ENCODE data around the gene IL31RA.

IL31RA gene

GRCh38 chr5:55959208-55959607, 108.1 kb downstream of the IL31RA start:
- peaks cover 56% of the 10 kb centered on the region for H3K36me3 ChIP-seq
- H3K27me3 ChIP-seq, result no peaks in the 10 kb centered on the region
- H3K9me3 ChIP-seq, result no peaks in the 10 kb centered on the region
- H3K4me1 ChIP-seq, result no peaks in the 10 kb centered on the region
- no peak for DNase-seq
- TF ChIP-seq, protein P1, sequence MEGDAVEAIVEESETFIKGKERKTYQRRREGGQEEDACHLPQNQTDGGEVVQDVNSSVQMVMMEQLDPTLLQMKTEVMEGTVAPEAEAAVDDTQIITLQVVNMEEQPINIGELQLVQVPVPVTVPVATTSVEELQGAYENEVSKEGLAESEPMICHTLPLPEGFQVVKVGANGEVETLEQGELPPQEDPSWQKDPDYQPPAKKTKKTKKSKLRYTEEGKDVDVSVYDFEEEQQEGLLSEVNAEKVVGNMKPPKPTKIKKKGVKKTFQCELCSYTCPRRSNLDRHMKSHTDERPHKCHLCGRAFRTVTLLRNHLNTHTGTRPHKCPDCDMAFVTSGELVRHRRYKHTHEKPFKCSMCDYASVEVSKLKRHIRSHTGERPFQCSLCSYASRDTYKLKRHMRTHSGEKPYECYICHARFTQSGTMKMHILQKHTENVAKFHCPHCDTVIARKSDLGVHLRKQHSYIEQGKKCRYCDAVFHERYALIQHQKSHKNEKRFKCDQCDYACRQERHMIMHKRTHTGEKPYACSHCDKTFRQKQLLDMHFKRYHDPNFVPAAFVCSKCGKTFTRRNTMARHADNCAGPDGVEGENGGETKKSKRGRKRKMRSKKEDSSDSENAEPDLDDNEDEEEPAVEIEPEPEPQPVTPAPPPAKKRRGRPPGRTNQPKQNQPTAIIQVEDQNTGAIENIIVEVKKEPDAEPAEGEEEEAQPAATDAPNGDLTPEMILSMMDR (IDR thresholded peaks at IDR 0.05; ENCODE audit: low read depth, low read length), result no peak
- no peak overlapping the region for H3K4me3 ChIP-seq (ENCODE audit: low read depth, low read length)

DNA sequence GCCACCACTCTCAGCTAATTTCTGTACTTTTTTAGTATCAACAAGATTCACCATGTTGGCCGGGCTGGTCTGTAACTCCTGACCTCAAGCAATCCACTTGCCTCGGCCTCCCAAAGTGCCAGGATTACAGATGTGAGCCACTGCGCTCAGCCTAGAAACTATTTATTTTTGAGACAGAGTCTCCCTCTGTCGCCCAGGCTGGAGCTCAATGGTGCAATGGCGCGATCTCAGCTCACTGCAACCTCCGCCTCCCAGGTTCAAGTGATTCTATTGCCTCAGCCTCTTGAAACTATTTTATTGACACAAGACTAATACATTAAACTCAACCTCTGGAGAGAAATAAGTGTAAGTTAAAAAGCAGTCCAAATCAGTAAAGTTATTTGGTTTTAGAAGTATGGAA, 109.6 kb downstream of the IL31RA start:
- Histone ChIP-seq H3K9me3 (no peaks in the 10 kb centered on the region), H3K4me3 (ENCODE audit: low read depth, low read length) (no peak overlapping the region), H3K4me1 (no peaks in the 10 kb centered on the region), H3K36me3 (peaks cover 42% of the 10 kb centered on the region), H3K27me3 (no peaks in the 10 kb centered on the region)
- no peak for DNase-seq
- TF ChIP-seq, protein P1 (IDR thresholded peaks at IDR 0.05; ENCODE audit: low read depth, low read length), result no peak

DNA sequence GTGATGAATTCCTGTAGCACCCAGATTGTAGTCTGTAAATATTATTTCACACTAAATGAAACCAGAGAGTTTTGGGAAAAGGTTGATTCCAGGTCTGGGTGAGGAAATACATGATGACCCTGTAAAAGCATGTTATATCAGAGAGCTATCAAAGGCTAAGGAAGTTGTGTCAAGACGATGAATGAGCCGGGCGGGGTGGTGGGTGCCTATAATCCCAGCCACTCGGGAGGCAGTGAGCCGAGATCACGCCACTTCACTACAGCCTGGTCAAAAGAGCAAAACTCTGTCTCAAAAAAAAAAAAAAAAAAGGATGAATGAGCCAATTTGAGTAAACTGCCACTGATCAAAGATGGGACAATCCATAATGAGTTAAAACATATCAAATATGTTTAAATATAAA, 114.4 kb downstream of the IL31RA start:
- H3K9me3 ChIP-seq, result no peaks in the 10 kb centered on the region
- H3K4me3 ChIP-seq (ENCODE audit: low read depth, low read length), result no peak overlapping the region
- TF ChIP-seq, protein P1 (IDR thresholded peaks at IDR 0.05; ENCODE audit: low read depth, low read length), result no peak
- no peaks in the 10 kb centered on the region for H3K27me3 ChIP-seq
- no peak for DNase-seq
- H3K36me3 ChIP-seq, result peaks cover 17% of the 10 kb centered on the region
- no peaks in the 10 kb centered on the region for H3K4me1 ChIP-seq

DNA sequence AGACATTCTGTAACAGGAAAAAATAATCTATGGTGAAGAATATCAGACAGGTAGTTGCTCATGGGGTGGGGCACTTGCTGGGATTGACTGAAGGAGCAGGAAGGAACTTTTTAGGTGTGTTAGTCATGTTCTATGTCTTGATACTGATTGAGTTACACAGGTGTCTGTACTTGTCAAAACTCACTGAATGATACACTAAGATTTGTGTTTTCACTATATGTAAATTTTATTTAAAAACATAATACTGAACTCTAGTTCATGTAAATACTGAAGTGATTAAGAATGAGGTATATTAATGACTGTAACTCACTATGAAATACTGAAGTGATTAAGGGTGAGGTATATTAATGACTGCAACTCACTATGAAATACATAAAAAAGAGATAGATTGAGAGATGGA, 115.1 kb downstream of the IL31RA start:
- TF ChIP-seq, protein P1 (IDR thresholded peaks at IDR 0.05; ENCODE audit: low read depth, low read length), result no peak
- no peaks in the 10 kb centered on the region for H3K27me3 ChIP-seq
- no peaks in the 10 kb centered on the region for H3K9me3 ChIP-seq
- no peaks in the 10 kb centered on the region for H3K4me1 ChIP-seq
- peaks cover 13% of the 10 kb centered on the region for H3K36me3 ChIP-seq
- no peak overlapping the region for H3K4me3 ChIP-seq (ENCODE audit: low read depth, low read length)
- no peak for DNase-seq

- peaks cover 9% of the 10 kb centered on the region for H3K36me3 ChIP-seq
- no peak for DNase-seq
- TF ChIP-seq, protein P1 (IDR thresholded peaks at IDR 0.05; ENCODE audit: low read depth, low read length), result no peak
- no peaks in the 10 kb centered on the region for H3K27me3 ChIP-seq
- H3K4me3 ChIP-seq (ENCODE audit: low read depth, low read length), result no peak overlapping the region
- H3K9me3 ChIP-seq, result no peaks in the 10 kb centered on the region
- peaks cover 6% of the 10 kb centered on the region; the same call in 1 of the 2 replicates for H3K4me1 ChIP-seq
These were observed 118.8 kb downstream of the IL31RA start for GRCh38 chr5:55969956-55970355.
